KMS-11 (cell line): ENCODE measurements around the gene UPK1B.

Experiments used
- H2AFZ ChIP-seq: fragments of 200-600 bp; sonication (generic); 2 replicates; pipeline ENCODE4 v1.6.1; 2016; ENCODE audit warnings: antibody characterized with exemption, mixed run types, low read depth
- H3K27ac ChIP-seq: fragments of 200-600 bp; sonication (generic); 2 replicates; pipeline ENCODE4 v1.6.1; 2016; ENCODE audit warnings: mild to moderate bottlenecking, mixed run types
- H3K27me3 ChIP-seq: fragments of 200-600 bp; sonication (generic); 2 replicates; pipeline ENCODE4 v1.6.1; 2017; ENCODE audit warnings: mild to moderate bottlenecking, low read depth, mixed run types, moderate library complexity; ENCODE audit not compliant: insufficient read depth
- H3K36me3 ChIP-seq: fragments of 200-600 bp; sonication (generic); 2 replicates; pipeline ENCODE4 v1.6.1; 2017; ENCODE audit warnings: mild to moderate bottlenecking, mixed run types; ENCODE audit not compliant: insufficient read depth
- H3K4me1 ChIP-seq: fragments of 200-600 bp; sonication (generic); 2 replicates; pipeline ENCODE4 v1.6.1; 2016; ENCODE audit warnings: mild to moderate bottlenecking, low read depth, mixed run types; ENCODE audit not compliant: poor library complexity, severe bottlenecking
- H3K4me2 ChIP-seq: fragments of 200-600 bp; sonication (generic); 2 replicates; pipeline ENCODE4 v1.7.0; 2016; ENCODE audit warnings: mild to moderate bottlenecking, mixed run types
- H3K4me3 ChIP-seq: fragments of 200-600 bp; sonication (generic); IDR thresholded peaks from 2 replicates; pipeline ENCODE4 v1.6.1; 2017; ENCODE audit warnings: low read depth, low read length, mixed read lengths; ENCODE audit not compliant: insufficient read depth
- H3K79me2 ChIP-seq: fragments of 200-600 bp; sonication (generic); 2 replicates; pipeline ENCODE4 v1.6.1; 2016; ENCODE audit warnings: low read depth, mixed run types; ENCODE audit not compliant: insufficient read depth
- H3K9ac ChIP-seq: fragments of 200-600 bp; sonication (generic); 2 replicates; pipeline ENCODE4 v1.6.1; 2016; ENCODE audit warnings: mild to moderate bottlenecking, mixed run types
- H4K20me1 ChIP-seq: fragments of 200-600 bp; sonication (generic); 2 replicates; pipeline ENCODE4 v1.6.1; 2016; ENCODE audit warnings: mild to moderate bottlenecking, mixed run types; ENCODE audit not compliant: insufficient read depth
- TF ChIP-seq, protein P1 (sequence below): fragments of 200-600 bp; sonication (generic); conservative IDR thresholded peaks from 2 replicates; pipeline ENCODE4 v1.6.1; 2017; ENCODE audit warnings: low read depth, mild to moderate bottlenecking, antibody characterized with exemption, low read length, moderate library complexity, mixed read lengths

Gene UPK1B

GRCh38 chr3:119211193-119211592 lies 37.8 kb downstream of the UPK1B start:
- no peaks in the 10 kb centered on the region for H3K36me3 ChIP-seq

DNA sequence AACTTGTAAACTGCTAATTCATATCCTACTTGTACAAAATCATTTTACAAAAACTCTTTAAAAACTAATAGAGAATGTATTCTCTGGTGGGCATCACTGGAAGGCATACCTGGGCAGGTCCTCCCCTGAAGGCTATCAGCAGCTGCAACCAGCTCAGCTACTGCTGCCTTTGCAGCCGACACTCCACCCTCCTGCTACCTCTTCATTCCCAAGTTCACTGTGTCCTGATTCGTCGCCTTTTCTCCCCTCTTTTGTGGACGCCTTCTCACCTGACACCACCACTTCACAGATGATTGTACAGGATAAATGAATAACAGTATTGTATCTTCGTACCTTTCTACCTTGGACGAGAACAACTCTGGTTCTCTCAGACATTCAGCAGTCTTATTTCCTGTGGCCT lies 38.4 kb downstream of the UPK1B start:
- H3K79me2 ChIP-seq: no peaks in the 10 kb centered on the region
- no peak overlapping the region for H3K4me2 ChIP-seq
- H3K27ac ChIP-seq: no peak overlapping the region
- H3K9ac ChIP-seq: no peak overlapping the region
- H3K27me3 ChIP-seq: no peaks in the 10 kb centered on the region
- TF ChIP-seq, protein P1, sequence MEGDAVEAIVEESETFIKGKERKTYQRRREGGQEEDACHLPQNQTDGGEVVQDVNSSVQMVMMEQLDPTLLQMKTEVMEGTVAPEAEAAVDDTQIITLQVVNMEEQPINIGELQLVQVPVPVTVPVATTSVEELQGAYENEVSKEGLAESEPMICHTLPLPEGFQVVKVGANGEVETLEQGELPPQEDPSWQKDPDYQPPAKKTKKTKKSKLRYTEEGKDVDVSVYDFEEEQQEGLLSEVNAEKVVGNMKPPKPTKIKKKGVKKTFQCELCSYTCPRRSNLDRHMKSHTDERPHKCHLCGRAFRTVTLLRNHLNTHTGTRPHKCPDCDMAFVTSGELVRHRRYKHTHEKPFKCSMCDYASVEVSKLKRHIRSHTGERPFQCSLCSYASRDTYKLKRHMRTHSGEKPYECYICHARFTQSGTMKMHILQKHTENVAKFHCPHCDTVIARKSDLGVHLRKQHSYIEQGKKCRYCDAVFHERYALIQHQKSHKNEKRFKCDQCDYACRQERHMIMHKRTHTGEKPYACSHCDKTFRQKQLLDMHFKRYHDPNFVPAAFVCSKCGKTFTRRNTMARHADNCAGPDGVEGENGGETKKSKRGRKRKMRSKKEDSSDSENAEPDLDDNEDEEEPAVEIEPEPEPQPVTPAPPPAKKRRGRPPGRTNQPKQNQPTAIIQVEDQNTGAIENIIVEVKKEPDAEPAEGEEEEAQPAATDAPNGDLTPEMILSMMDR: no peak
- H4K20me1 ChIP-seq: no peaks in the 10 kb centered on the region
- H3K4me1 ChIP-seq: peaks cover 15% of the 10 kb centered on the region
- no peak overlapping the region for H3K4me3 ChIP-seq
- no peak overlapping the region for H2AFZ ChIP-seq
- H3K36me3 ChIP-seq: no peaks in the 10 kb centered on the region

More at GRCh38 chr3:119211193-119211592, 37.8 kb downstream of the UPK1B start:
- Histone ChIP-seq H3K27me3 (no peaks in the 10 kb centered on the region), H4K20me1 (no peaks in the 10 kb centered on the region), H3K4me3 (no peak overlapping the region), H3K9ac (no peak overlapping the region), H3K79me2 (no peaks in the 10 kb centered on the region), H3K27ac (no peak overlapping the region), H2AFZ (no peak overlapping the region), H3K4me2 (no peak overlapping the region), H3K4me1 (peaks cover 22% of the 10 kb centered on the region)
- TF ChIP-seq, protein P1: no peak

- Histone ChIP-seq H3K27me3 (no peaks in the 10 kb centered on the region), H3K27ac (no peak overlapping the region), H3K79me2 (no peaks in the 10 kb centered on the region), H3K4me2 (no peak overlapping the region), H3K4me1 (no peaks in the 10 kb centered on the region), H3K4me3 (no peak overlapping the region), H3K9ac (no peak overlapping the region), H2AFZ (no peak overlapping the region), H3K36me3 (no peaks in the 10 kb centered on the region; the same call in 1 of the 2 replicates), H4K20me1 (no peaks in the 10 kb centered on the region)
- TF ChIP-seq, protein P1: no peak
Observed at GRCh38 chr3:119219069-119219468, 45.7 kb downstream of the UPK1B start.

DNA sequence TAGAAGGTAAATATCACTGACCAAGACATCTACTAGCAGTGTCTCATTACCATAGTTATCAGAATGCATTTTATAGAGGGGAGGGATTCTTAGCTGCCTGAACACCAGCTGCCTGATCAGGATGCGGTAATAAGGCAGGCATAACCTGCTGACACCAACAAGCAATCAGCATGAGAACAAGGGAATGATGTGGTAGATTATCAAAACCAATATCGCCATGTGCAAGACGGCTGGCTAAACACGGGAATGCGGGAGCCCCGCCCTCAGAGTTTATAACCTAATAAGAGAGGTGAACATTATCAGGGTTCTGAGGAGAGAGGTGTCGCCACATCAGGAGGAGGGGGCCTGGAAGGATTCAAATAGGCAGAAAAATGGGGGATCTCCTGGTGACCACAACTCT lies 46.8 kb downstream of the UPK1B start:
- H3K4me1 ChIP-seq: no peaks in the 10 kb centered on the region
- TF ChIP-seq, protein P1: no peak
- H3K4me3 ChIP-seq: no peak overlapping the region
- no peak overlapping the region for H3K27ac ChIP-seq
- no peak overlapping the region for H2AFZ ChIP-seq
- H4K20me1 ChIP-seq: no peaks in the 10 kb centered on the region
- no peak overlapping the region for H3K4me2 ChIP-seq
- no peak overlapping the region for H3K9ac ChIP-seq
- no peaks in the 10 kb centered on the region for H3K79me2 ChIP-seq
- H3K27me3 ChIP-seq: no peaks in the 10 kb centered on the region
- no peaks in the 10 kb centered on the region; the same call in 1 of the 2 replicates for H3K36me3 ChIP-seq
